HG03097 (cell line): Measurements from ENCODE around the gene EIF4A2.
"Not testable (repeated sequence)": the region's sequence is repeated elsewhere in the genome, so short reads cannot be mapped to it uniquely, and the experiment has no call there.

Source experiments
- ATAC-seq: cut with Tn5 transposase; IDR thresholded peaks from one replicate; pipeline ENCODE4 v1.9.1; 2021; ENCODE audit not compliant: unreplicated experiment, low FRiP score

Gene EIF4A2

GRCh38 chr3:186818516-186818915, 35.1 kb downstream of the EIF4A2 start:
- no peak for ATAC-seq

GRCh38 chr3:186818956-186819355, 35.6 kb downstream of the EIF4A2 start:
- ATAC-seq, result no peak

- ATAC-seq, result no peak
Observed at GRCh38 chr3:186821429-186822387, 38.3 kb downstream of the EIF4A2 start.

- not testable (repeated sequence) for ATAC-seq
Observed at GRCh38 chr3:186822388-186822759, 39.0 kb downstream of the EIF4A2 start.

GRCh38 chr3:186823386-186823785, 40.0 kb downstream of the EIF4A2 start:
- no peak for ATAC-seq

- no peak for ATAC-seq
Observed at GRCh38 chr3:186824430-186825139, 41.2 kb downstream of the EIF4A2 start.

- no peak for ATAC-seq
Observed at GRCh38 chr3:186825294-186825821, 42.0 kb downstream of the EIF4A2 start.

GRCh38 chr3:186825872-186826409, 42.6 kb downstream of the EIF4A2 start:
- no peak for ATAC-seq

GRCh38 chr3:186826410-186826975, 43.1 kb downstream of the EIF4A2 start:
- no peak for ATAC-seq

GRCh38 chr3:186826976-186827857, 43.8 kb downstream of the EIF4A2 start:
- peak; percentile 83 for ATAC-seq

- no peak for ATAC-seq
Observed at GRCh38 chr3:186828340-186828739, 45.0 kb downstream of the EIF4A2 start.

- no peak for ATAC-seq
Observed at GRCh38 chr3:186831798-186832197, 48.4 kb downstream of the EIF4A2 start.

GRCh38 chr3:186832276-186832675, 48.9 kb downstream of the EIF4A2 start:
- no peak for ATAC-seq
